Ammon's horn (tissue), 1 donor: Measurements from ENCODE around the gene MIB2.

Source experiments
- DNase-seq: peaks from one replicate; pipeline ENCODE4 v3.0.0-alpha.2; 2016; ENCODE audit warnings: low spot score

The MIB2 gene

GRCh38 chr1:1598051-1598719 is 17.1 kb upstream of the MIB2 start:
- DNase-seq = no peak

- DNase-seq = no peak
Measured at GRCh38 chr1:1598720-1599029, 16.6 kb upstream of the MIB2 start.

- no peak for DNase-seq
Measured at GRCh38 chr1:1599030-1599934, 16.0 kb upstream of the MIB2 start.

GRCh38 chr1:1599935-1600860 is 15.1 kb upstream of the MIB2 start, which contains the start of gene FNDC10:
Gene FNDC10, minus strand, starts transcription at chr1:1600135. Its CDS starts 120 bp downstream, at chr1:1600015.
- no peak for DNase-seq

- no peak for DNase-seq
Measured at GRCh38 chr1:1600861-1601563, 14.3 kb upstream of the MIB2 start.

GRCh38 chr1:1601564-1602303 is 13.6 kb upstream of the MIB2 start:
- no peak for DNase-seq

GRCh38 chr1:1602304-1602967 is 12.9 kb upstream of the MIB2 start:
- no peak for DNase-seq

GRCh38 chr1:1602968-1603506 is 12.3 kb upstream of the MIB2 start:
- DNase-seq = no peak

GRCh38 chr1:1603671-1604373 is 11.5 kb upstream of the MIB2 start:
- DNase-seq = no peak

- no peak for DNase-seq
Measured at GRCh38 chr1:1604374-1605033, 10.8 kb upstream of the MIB2 start.

- DNase-seq = no peak
Measured at GRCh38 chr1:1605034-1605591, 10.2 kb upstream of the MIB2 start.

GRCh38 chr1:1605724-1606123 is 9.6 kb upstream of the MIB2 start:
- no peak for DNase-seq

- DNase-seq = no peak
Measured at GRCh38 chr1:1606232-1606631, 9.1 kb upstream of the MIB2 start.

- no peak for DNase-seq
Measured at GRCh38 chr1:1609822-1610485, 5.3 kb upstream of the MIB2 start.

- DNase-seq = no peak
Measured at GRCh38 chr1:1610796-1611195, 4.5 kb upstream of the MIB2 start.

- DNase-seq = no peak
Measured at GRCh38 chr1:1612104-1612400, 3.2 kb upstream of the MIB2 start.

GRCh38 chr1:1613509-1614082 is 1.7 kb upstream of the MIB2 start:
- no peak for DNase-seq
